Epidermal melanocyte (primary cell): ENCODE results near the gene KIF6.

Experiments used
- DNase-seq: peaks from one replicate; pipeline ENCODE4 v3.0.0; 2011; ENCODE audit warnings: low spot score; ENCODE audit not compliant: insufficient read length

KIF6 gene

GRCh38 chr6:39453241-39453640 lies 272.0 kb downstream of the KIF6 start:
- DNase-seq = no peak

- no peak for DNase-seq
Observed at GRCh38 chr6:39452306-39453145, 272.7 kb downstream of the KIF6 start.

- DNase-seq = no peak
Observed at GRCh38 chr6:39451831-39452230, 273.4 kb downstream of the KIF6 start.

- no peak for DNase-seq
Observed at GRCh38 chr6:39449022-39449421, 276.2 kb downstream of the KIF6 start.

GRCh38 chr6:39446909-39447308 lies 278.3 kb downstream of the KIF6 start:
- DNase-seq = no peak

- DNase-seq = no peak
Observed at GRCh38 chr6:39445667-39446066, 279.5 kb downstream of the KIF6 start.

GRCh38 chr6:39444479-39445019 lies 280.7 kb downstream of the KIF6 start:
- DNase-seq = no peak

GRCh38 chr6:39441986-39442385 lies 283.2 kb downstream of the KIF6 start:
- DNase-seq = no peak

- no peak for DNase-seq
Observed at GRCh38 chr6:39441301-39441700, 283.9 kb downstream of the KIF6 start.

- no peak for DNase-seq
Observed at GRCh38 chr6:39440039-39440426, 285.2 kb downstream of the KIF6 start.

GRCh38 chr6:39439342-39440038 lies 285.7 kb downstream of the KIF6 start:
- no peak for DNase-seq

- DNase-seq = no peak
Observed at GRCh38 chr6:39433630-39434029, 291.6 kb downstream of the KIF6 start.

- DNase-seq = no peak
Observed at GRCh38 chr6:39432330-39433025, 292.7 kb downstream of the KIF6 start.

- DNase-seq = no peak
Observed at GRCh38 chr6:39430871-39431523, 294.2 kb downstream of the KIF6 start.

- no peak for DNase-seq
Observed at GRCh38 chr6:39430446-39430845, 294.8 kb downstream of the KIF6 start.

- no peak for DNase-seq
Observed at GRCh38 chr6:39428816-39429215, 296.4 kb downstream of the KIF6 start.

- DNase-seq = no peak
Observed at GRCh38 chr6:39428152-39428551, 297.1 kb downstream of the KIF6 start.

GRCh38 chr6:39426073-39426456 lies 299.1 kb downstream of the KIF6 start:
- peak; percentile 70 for DNase-seq

- DNase-seq = no peak
Observed at GRCh38 chr6:39425346-39426072, 299.7 kb downstream of the KIF6 start.

- DNase-seq = no peak
Observed at GRCh38 chr6:39424831-39425230, 300.4 kb downstream of the KIF6 start.

GRCh38 chr6:39422238-39422637 lies 303.0 kb downstream of the KIF6 start:
- DNase-seq = no peak
